ENCODE data around the gene RND2. TPM values are rescaled to one million over a fixed set of nuclear protein-coding genes. Genes with fewer than 3 reads are reported as not detected.
"Not testable (repeated sequence)": the region's sequence is repeated elsewhere in the genome, so short reads cannot be mapped to it uniquely, and the experiment has no call there.

RND2 gene
- total RNA-seq, 2 donors from 2014 or later: 0.63 to 3.5 TPM

DNA sequence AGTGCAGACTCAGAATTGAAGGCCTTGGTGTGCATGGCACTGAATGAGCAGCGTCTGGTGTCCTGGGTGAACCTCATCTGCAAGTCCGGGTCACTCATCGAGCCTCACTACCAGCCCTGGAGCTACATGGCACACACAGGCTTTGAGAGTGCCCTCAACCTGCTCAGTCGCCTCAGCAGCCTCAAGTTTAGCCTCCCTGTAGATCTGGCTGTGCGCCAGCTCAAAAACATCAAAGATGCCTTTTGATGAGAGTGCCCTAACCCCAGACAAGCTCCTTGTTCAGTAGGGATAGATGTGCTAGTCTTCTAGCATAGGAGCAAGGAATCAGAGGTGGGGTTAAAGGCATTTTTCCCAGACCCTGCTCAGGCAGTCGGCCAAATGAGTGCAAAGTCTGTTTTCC, 33.6 kb upstream of the RND2 start:
- Histone ChIP-seq H3K36me3 (peaks cover 57% of the 10 kb centered on the region), H3K27ac (no peak overlapping the region), H3K4me1 (no peaks in the 10 kb centered on the region), H3K27me3 (no peaks in the 10 kb centered on the region), H3K4me3 (no peak overlapping the region), H3K9me3 (no peaks in the 10 kb centered on the region)
- TF ChIP-seq, protein P1, sequence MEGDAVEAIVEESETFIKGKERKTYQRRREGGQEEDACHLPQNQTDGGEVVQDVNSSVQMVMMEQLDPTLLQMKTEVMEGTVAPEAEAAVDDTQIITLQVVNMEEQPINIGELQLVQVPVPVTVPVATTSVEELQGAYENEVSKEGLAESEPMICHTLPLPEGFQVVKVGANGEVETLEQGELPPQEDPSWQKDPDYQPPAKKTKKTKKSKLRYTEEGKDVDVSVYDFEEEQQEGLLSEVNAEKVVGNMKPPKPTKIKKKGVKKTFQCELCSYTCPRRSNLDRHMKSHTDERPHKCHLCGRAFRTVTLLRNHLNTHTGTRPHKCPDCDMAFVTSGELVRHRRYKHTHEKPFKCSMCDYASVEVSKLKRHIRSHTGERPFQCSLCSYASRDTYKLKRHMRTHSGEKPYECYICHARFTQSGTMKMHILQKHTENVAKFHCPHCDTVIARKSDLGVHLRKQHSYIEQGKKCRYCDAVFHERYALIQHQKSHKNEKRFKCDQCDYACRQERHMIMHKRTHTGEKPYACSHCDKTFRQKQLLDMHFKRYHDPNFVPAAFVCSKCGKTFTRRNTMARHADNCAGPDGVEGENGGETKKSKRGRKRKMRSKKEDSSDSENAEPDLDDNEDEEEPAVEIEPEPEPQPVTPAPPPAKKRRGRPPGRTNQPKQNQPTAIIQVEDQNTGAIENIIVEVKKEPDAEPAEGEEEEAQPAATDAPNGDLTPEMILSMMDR (IDR thresholded peaks at IDR 0.05): no peak
- no peak for DNase-seq (ENCODE audit: low spot score)

DNA sequence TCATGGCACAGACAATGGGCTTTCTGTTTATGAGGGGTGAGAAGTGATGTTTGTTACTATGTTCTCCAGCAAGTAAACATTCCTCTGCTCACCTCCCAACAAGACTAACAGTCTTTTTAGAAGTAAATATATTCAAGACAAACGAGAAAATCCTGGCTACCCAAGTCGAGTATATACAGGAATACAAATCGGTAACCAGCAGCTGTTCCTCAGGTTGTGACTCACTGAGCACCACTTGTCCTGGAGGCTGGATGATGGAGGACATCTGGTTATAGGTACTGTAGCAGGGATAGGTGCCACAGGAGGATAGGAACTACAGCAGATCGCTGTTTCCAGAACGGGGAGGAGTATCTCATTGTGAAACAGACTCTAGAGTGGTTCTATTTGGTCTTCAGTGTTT, 32.2 kb upstream of the RND2 start:
- Histone ChIP-seq H3K9me3 (no peaks in the 10 kb centered on the region), H3K27ac (no peak overlapping the region), H3K4me1 (peaks cover 0 to 9% of the 10 kb centered on the region in 2 donors), H3K36me3 (peaks cover 44% of the 10 kb centered on the region), H3K27me3 (no peaks in the 10 kb centered on the region), H3K4me3 (no peak overlapping the region)
- DNase-seq (ENCODE audit: low spot score): no peak
- TF ChIP-seq, protein P1 (IDR thresholded peaks at IDR 0.05): no peak

DNA sequence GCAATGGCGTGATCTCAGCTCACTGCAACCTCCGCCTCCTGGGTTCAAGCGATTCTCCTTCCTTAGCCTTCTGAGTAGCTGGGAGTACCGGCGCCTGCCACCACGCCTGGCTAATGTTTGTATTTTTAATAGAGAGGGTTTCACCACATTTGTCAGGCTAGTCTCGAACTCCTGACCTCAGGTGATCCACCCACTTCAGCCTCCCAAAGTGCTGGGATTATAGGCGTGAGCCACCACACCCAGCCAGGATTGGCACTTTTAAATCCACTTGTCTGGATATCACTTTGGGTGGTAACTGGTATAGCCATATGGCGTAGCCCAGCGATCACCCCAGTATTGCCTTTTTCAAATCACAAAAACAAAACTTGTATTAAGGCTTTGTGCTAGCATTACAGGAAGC, 31.1 kb upstream of the RND2 start:
- H3K4me3 ChIP-seq; H3K9me3 ChIP-seq; H3K27me3 ChIP-seq; H3K27ac ChIP-seq; DNase-seq (ENCODE audit: low spot score): not testable (repeated sequence)
- Histone ChIP-seq H3K4me1 (peaks cover 0 to 12% of the 10 kb centered on the region in 2 donors), H3K36me3 (peaks cover 34% of the 10 kb centered on the region)

DNA sequence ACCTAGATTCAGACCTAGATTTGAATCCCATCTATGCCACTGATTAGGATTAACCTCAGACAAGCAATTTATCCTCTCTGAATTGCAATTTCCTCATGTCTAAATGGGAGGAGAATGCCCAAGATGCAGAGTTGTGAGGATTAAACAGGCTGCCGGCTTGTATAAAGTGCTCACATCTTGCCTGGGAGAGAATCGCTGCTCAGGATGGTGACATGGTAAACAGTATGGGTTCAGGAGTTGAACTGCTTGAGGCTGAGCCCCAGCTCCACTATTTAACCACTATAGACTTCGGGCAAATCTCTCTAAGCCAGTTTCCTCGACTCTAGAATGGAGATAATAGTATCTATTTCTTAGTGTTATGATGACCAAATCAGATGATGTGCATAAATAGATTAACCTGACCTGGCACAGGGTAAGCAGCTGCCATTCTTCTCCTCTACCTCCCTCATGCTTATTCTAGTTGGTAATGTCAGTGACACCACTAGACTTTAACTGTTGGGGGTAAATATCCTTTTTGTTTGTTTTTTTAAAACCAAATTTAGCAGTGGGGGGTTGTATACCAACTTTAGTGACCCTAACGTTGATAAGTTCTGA, 27.5 kb upstream of the RND2 start:
- Histone ChIP-seq H3K9me3 (no peaks in the 10 kb centered on the region), H3K27me3 (no peaks in the 10 kb centered on the region), H3K4me1 (peaks cover 0 to 38% of the 10 kb centered on the region in 2 donors), H3K36me3 (peaks cover 36% of the 10 kb centered on the region), H3K27ac (peak overlapping the region; percentile 81 to 93), H3K4me3 (peak overlapping the region; percentile 13 to 73)
- TF ChIP-seq, protein P1 (IDR thresholded peaks at IDR 0.05): no peak
- DNase-seq (ENCODE audit: low spot score): no peak

DNA sequence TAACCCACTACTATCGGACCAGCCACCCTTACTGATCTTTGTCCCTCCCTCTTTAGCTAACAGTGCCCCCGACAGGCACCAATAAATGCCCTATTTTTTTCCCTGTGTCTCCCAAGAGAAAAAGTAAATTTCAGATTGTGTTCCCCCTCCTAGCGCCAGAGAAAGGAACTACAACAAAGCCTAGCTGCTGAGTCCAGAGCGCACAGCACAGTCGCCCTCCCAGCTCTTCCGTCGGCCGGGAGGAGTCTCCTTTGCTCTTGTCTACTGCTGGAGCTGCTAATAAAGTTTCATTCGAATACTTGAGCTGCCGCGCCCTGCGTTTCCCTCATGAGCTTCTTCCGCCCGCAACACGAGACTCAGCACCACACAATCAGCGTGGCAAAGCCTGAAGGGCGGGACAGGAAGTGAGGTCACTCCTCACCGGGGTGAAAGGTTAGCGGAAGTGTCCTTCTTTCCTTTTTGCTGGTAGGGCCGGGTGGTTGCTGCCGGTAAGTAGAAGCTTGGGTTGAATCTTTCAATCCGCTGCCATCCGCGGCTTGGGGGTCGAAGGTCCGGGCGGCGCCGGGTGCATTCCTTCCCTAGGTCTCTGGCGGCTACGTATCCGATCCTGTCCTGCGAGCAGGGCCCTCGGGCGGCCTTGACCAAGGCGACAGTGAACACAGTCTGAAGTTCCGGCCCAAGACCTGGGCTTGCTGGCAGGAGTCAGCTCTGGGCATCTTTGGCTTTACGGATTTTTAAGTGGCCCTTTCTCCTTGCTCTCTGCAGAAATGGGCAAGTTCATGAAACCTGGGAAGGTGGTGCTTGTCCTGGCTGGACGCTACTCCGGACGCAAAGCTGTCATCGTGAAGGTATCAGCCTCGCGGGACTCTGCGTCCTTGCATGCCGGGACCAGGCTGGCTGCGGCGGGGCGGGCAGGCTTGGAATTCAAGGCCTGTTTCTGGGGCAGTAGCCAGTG, 26.8 kb upstream of the RND2 start, which contains the start of gene RPL27:
TSS of gene RPL27 (plus strand) at position 436 of the 955 bp plus-strand sequence. CDS start at position 768, 332 bp downstream.
- Histone ChIP-seq H3K36me3 (peaks cover 38% of the 10 kb centered on the region), H3K4me1 (peaks cover 0 to 38% of the 10 kb centered on the region in 2 donors), H3K27ac (peak within 1 kb of the TSS; percentile 87 to 93), H3K4me3 (peak within 1 kb of the TSS; percentile 73 to 76), H3K9me3 (no peaks in the 10 kb centered on the region), H3K27me3 (no peaks in the 10 kb centered on the region)
- TF ChIP-seq, protein P1 (IDR thresholded peaks at IDR 0.05): peak; percentile 92 to 95
- DNase-seq (ENCODE audit: low spot score): peak; percentile 100

DNA sequence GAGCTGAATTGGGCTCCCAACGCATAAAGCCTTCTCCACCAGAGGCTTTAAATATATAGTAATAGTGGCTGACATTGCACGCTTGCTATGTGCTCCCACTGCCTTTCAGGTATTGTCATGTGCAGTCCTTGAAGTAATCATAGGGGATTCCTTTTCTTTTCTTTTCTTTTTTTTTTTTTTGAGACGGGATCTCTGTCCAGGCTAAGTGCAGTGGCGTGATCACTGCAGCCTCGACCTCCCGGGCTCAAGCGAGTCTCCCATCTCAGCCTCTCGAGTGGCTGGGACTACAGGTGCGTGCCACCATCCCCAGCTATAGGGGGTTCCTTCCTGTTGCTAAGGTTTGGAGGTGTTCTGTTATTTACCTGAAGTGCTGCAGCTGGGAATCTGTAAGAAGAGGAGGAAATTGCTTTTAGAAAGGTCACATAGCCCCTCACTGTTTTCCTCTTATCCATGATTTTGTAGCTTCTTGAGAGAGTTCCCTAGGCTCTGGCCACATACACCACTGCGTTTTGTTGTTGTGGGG, 26.0 kb upstream of the RND2 start:
- Histone ChIP-seq H3K27ac (peak overlapping the region; percentile 87 to 93), H3K4me3 (peak overlapping the region; percentile 73 to 76), H3K27me3 (no peaks in the 10 kb centered on the region), H3K36me3 (peaks cover 45% of the 10 kb centered on the region), H3K9me3 (no peaks in the 10 kb centered on the region), H3K4me1 (peaks cover 0 to 38% of the 10 kb centered on the region in 2 donors)
- TF ChIP-seq, protein P1 (IDR thresholded peaks at IDR 0.05): no peak
- no peak for DNase-seq (ENCODE audit: low spot score)

DNA sequence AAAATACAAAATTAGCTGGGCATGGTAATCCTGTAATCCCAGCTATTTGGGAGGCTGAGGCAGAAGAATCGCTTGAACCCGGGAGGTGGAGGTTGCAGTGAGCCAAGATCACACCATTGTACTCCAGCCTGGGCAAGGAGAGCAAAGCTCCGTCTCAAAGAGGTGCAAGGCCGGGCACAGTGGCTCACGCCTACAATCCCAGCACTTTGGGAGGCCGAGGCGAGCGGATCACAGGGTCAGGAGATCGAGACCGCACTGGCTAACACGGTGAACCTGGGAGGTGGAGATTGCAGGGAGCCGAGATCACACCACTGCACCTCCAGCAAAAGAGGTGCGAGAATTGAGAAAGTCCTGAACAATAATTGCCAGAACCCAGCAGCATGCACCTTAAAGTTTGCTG, 24.1 kb upstream of the RND2 start:
- H3K27ac ChIP-seq; H3K4me3 ChIP-seq; DNase-seq (ENCODE audit: low spot score); H3K27me3 ChIP-seq; H3K9me3 ChIP-seq: not testable (repeated sequence)
- Histone ChIP-seq H3K36me3 (peaks cover 45% of the 10 kb centered on the region), H3K4me1 (peaks cover 0 to 38% of the 10 kb centered on the region in 2 donors)
